Trophoblast cell (in vitro differentiated cells and primary cell): Measurements from ENCODE around the gene JMJD8.

Experiments
- DNase-seq, 2 donors: peaks; one replicate each; pipeline ENCODE4 v3.0.0-alpha.2; 2016
- H2AFZ ChIP-seq: 2 replicates; pipeline ENCODE4 v1.6.1; 2013; ENCODE audit warnings: low read length, moderate library complexity, mild to moderate bottlenecking; ENCODE audit not compliant: insufficient read depth, poor library complexity
- H2AK5ac ChIP-seq: 2 replicates; pipeline ENCODE4 v1.6.1; 2013; ENCODE audit warnings: mild to moderate bottlenecking, low read length
- H2BK120ac ChIP-seq: 2 replicates; pipeline ENCODE4 v1.6.1; 2013; ENCODE audit warnings: low read length, mild to moderate bottlenecking, moderate library complexity; ENCODE audit not compliant: insufficient read depth, poor library complexity
- H2BK12ac ChIP-seq: 2 replicates; pipeline ENCODE4 v1.6.1; 2013; ENCODE audit warnings: mild to moderate bottlenecking, low read length, moderate library complexity
- H2BK5ac ChIP-seq: 2 replicates; pipeline ENCODE4 v1.6.1; 2013; ENCODE audit warnings: low read length, low read depth, moderate library complexity, mild to moderate bottlenecking; ENCODE audit not compliant: poor library complexity
- H3K14ac ChIP-seq: 2 replicates; pipeline ENCODE4 v1.6.1; 2013; ENCODE audit warnings: mild to moderate bottlenecking, low read length
- H3K18ac ChIP-seq: 2 replicates; pipeline ENCODE4 v1.6.1; 2013; ENCODE audit warnings: mild to moderate bottlenecking, low read length
- H3K23ac ChIP-seq: 2 replicates; pipeline ENCODE4 v1.6.1; 2013; ENCODE audit warnings: low read length
- H3K27ac ChIP-seq: 2 replicates; pipeline ENCODE4 v1.5.1; 2013; ENCODE audit warnings: low read depth, mild to moderate bottlenecking, inconsistent platforms, low read length, moderate library complexity
- H3K27me3 ChIP-seq: 2 replicates; pipeline ENCODE4 v1.6.1; 2013; ENCODE audit warnings: inconsistent platforms, mild to moderate bottlenecking, low read length, moderate library complexity; ENCODE audit not compliant: insufficient read depth
- H3K36me3 ChIP-seq, 2 experiments: 1 replicate in 1 of 2; 2 replicates in 1 of 2; pipeline ENCODE4 v1.6.1; 2013; ENCODE audit warnings: low read length in 2 of 2, mild to moderate bottlenecking in 2 of 2, moderate library complexity in 1 of 2; ENCODE audit not compliant: insufficient read depth in 2 of 2, control insufficient read depth in 1 of 2
- H3K4ac ChIP-seq: 2 replicates; pipeline ENCODE4 v1.6.1; 2013; ENCODE audit warnings: low read depth, mild to moderate bottlenecking, low read length, moderate library complexity
- H3K4me1 ChIP-seq, 2 experiments: 1 replicate in 1 of 2; 2 replicates in 1 of 2; pipeline ENCODE4 v1.6.1; 2013; ENCODE audit warnings: low read length in 2 of 2, mild to moderate bottlenecking in 2 of 2, moderate library complexity in 1 of 2; ENCODE audit not compliant: insufficient read depth in 2 of 2, control insufficient read depth in 1 of 2
- H3K4me2 ChIP-seq: 2 replicates; pipeline ENCODE4 v1.6.1; 2013; ENCODE audit warnings: inconsistent platforms, mild to moderate bottlenecking, low read length, moderate library complexity
- H3K4me3 ChIP-seq: 2 replicates; pipeline ENCODE4 v1.5.1; 2013; ENCODE audit warnings: mild to moderate bottlenecking, low read depth, low read length, inconsistent platforms
- H3K79me1 ChIP-seq: one replicate; pipeline ENCODE4 v1.6.1; 2013; ENCODE audit warnings: low read length
- H3K79me2 ChIP-seq: 2 replicates; pipeline ENCODE4 v1.6.1; 2013; ENCODE audit warnings: low read length, mild to moderate bottlenecking; ENCODE audit not compliant: control insufficient read depth, insufficient read depth, poor library complexity
- H3K9ac ChIP-seq: 2 replicates; pipeline ENCODE4 v1.6.1; 2013; ENCODE audit warnings: mild to moderate bottlenecking, low read length
- H3K9me3 ChIP-seq: 2 replicates; pipeline ENCODE4 v1.6.1; 2013; ENCODE audit warnings: low read depth, mild to moderate bottlenecking, control low read depth, inconsistent platforms, low read length; ENCODE audit not compliant: insufficient read depth
- H4K12ac ChIP-seq: 2 replicates; pipeline ENCODE4 v1.6.1; 2013; ENCODE audit warnings: low read depth, mild to moderate bottlenecking, low read length, moderate library complexity
- H4K8ac ChIP-seq: 2 replicates; pipeline ENCODE4 v1.6.1; 2013; ENCODE audit warnings: low read depth, mild to moderate bottlenecking, low read length, moderate library complexity
- H4K91ac ChIP-seq: one replicate; pipeline ENCODE4 v1.6.1; 2013; ENCODE audit warnings: low read depth, mild to moderate bottlenecking, low read length, moderate library complexity
- WGBS: extraction: QIAGEN DNeasy Blood & Tissue Kit; methylation state at CpG from one replicate; pipeline ENCODE4 v1.1.7; 2013; ENCODE audit warnings: missing lambda C conversion rate; ENCODE audit not compliant: insufficient read length, insufficient coverage; ENCODE audit errors: extremely low coverage; 5-methylcytosine and 5-hydroxymethylcytosine counted together

Gene JMJD8

DNA sequence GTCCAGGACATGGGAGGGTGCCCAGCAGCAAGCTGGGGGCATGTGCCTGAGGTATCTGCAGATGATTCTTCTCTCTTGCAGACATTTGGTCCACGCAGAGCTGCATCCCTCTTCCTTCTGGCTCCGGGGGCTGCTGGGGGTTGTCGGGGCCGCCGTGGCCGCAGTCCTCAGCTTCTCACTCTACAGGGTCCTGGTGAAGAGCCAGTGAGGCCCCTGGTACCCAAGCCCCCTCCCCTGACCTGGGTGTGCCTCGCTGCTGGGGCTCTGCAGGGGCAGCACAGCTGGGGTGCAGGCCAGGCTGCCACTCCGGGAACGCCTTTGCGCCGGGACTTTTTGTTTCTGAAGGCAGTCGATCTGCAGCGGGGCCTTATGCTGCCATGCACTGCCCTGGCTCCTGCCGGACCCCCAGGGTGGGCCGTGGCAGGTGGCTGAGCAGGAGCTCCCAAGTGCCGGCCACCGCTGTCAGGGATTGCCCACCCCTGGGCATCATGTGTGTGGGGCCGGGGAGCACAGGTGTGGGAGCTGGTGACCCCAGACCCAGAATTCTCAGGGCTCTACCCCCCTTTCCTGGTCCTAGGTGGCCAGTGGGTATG, 10.6 kb downstream of the JMJD8 start:
- Histone ChIP-seq H3K23ac (no peak overlapping the region), H3K4me3 (no peak overlapping the region), H3K9me3 (peaks cover 2% of the 10 kb centered on the region), H4K91ac (no peak overlapping the region), H3K9ac (no peak overlapping the region), H3K14ac (no peak overlapping the region), H3K36me3 (peaks cover 54 to 56% of the 10 kb centered on the region in 2 experiments), H4K8ac (no peak overlapping the region), H3K27me3 (peaks cover 3% of the 10 kb centered on the region), H2BK5ac (no peak overlapping the region), H2BK12ac (no peak overlapping the region), H3K4me2 (no peak overlapping the region), H3K27ac (no peak overlapping the region), H2AFZ (no peak overlapping the region), H2AK5ac (no peak overlapping the region), H4K12ac (no peak overlapping the region), H3K79me1 (no peaks in the 10 kb centered on the region), H3K79me2 (peaks cover 3% of the 10 kb centered on the region), H2BK120ac (no peak overlapping the region), H3K4ac (no peak overlapping the region), H3K18ac (no peak overlapping the region), H3K4me1 (peaks cover 13 to 15% of the 10 kb centered on the region in 2 experiments)
- no peak for DNase-seq
- WGBS: no CpG with 5 or more reads among the region's 18 CpGs

DNA sequence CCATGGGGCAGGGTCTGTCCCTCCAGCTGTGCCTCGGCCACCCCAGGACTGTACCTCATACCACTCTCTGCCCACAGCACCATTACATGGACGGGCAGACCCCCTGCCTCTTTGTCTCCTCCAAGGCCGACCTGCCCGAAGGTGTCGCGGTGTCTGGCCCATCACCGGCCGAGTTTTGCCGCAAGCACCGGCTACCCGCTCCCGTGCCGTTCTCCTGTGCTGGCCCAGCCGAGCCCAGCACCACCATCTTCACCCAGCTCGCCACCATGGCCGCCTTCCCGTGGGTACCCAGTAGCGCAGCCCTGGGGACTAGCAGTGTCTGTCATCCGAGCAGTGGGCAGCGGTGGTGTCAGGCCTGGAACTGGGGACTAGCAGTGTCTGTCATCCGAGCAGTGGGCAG, 11.3 kb downstream of the JMJD8 start:
- Histone ChIP-seq H3K4me2 (no peak overlapping the region), H3K79me1 (peaks cover 5% of the 10 kb centered on the region), H3K9ac (no peak overlapping the region), H4K91ac (no peak overlapping the region), H4K12ac (no peak overlapping the region), H2AFZ (no peak overlapping the region), H3K36me3 (peaks cover 54 to 56% of the 10 kb centered on the region in 2 experiments), H2BK120ac (no peak overlapping the region), H3K27me3 (peaks cover 3% of the 10 kb centered on the region), H4K8ac (no peak overlapping the region), H3K18ac (no peak overlapping the region), H3K14ac (no peak overlapping the region), H3K4me3 (no peak overlapping the region), H3K23ac (no peak overlapping the region), H3K79me2 (peaks cover 8% of the 10 kb centered on the region), H2BK5ac (no peak overlapping the region), H3K4ac (no peak overlapping the region), H2AK5ac (no peak overlapping the region), H3K4me1 (peaks cover 13 to 15% of the 10 kb centered on the region in 2 experiments), H2BK12ac (no peak overlapping the region), H3K27ac (no peak overlapping the region), H3K9me3 (peaks cover 2% of the 10 kb centered on the region)
- no peak for DNase-seq
- no CpG with 5 or more reads among the region's 21 CpGs for WGBS

DNA sequence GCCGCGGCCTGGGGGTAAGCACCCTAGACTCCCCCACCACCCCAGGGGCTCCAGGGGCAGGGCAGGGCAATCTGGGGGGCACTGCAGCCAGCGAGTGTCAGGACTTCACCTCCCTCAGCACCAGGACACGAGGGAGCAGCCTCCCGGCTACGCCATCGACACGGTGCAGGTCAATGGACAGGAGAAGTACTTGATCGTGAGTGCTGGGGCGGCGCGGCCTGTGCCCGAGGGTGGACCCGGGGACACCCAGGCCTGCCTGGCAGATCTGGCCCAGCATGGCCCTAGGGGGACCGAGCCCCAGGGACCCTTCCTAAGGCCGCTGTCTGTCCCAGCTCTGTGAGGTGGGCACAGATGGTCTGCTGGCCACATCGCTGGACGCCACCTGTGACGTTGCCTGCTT, 11.8 kb downstream of the JMJD8 start:
- Histone ChIP-seq H3K9ac (no peak overlapping the region), H2AK5ac (no peak overlapping the region), H3K27ac (no peak overlapping the region), H2BK12ac (no peak overlapping the region), H2BK120ac (no peak overlapping the region), H3K4me1 (peaks cover 13 to 15% of the 10 kb centered on the region in 2 experiments), H2AFZ (no peak overlapping the region), H3K4me2 (no peak overlapping the region), H3K27me3 (peaks cover 3% of the 10 kb centered on the region), H3K36me3 (peaks cover 54 to 56% of the 10 kb centered on the region in 2 experiments), H4K8ac (no peak overlapping the region), H4K91ac (no peak overlapping the region), H4K12ac (no peak overlapping the region), H3K4ac (no peak overlapping the region), H3K4me3 (no peak overlapping the region), H3K9me3 (peaks cover 2% of the 10 kb centered on the region), H3K23ac (no peak overlapping the region), H2BK5ac (no peak overlapping the region), H3K79me1 (peaks cover 5% of the 10 kb centered on the region), H3K79me2 (peaks cover 8% of the 10 kb centered on the region), H3K14ac (no peak overlapping the region), H3K18ac (no peak overlapping the region)
- WGBS: no CpG with 5 or more reads among the region's 19 CpGs
- no peak for DNase-seq

DNA sequence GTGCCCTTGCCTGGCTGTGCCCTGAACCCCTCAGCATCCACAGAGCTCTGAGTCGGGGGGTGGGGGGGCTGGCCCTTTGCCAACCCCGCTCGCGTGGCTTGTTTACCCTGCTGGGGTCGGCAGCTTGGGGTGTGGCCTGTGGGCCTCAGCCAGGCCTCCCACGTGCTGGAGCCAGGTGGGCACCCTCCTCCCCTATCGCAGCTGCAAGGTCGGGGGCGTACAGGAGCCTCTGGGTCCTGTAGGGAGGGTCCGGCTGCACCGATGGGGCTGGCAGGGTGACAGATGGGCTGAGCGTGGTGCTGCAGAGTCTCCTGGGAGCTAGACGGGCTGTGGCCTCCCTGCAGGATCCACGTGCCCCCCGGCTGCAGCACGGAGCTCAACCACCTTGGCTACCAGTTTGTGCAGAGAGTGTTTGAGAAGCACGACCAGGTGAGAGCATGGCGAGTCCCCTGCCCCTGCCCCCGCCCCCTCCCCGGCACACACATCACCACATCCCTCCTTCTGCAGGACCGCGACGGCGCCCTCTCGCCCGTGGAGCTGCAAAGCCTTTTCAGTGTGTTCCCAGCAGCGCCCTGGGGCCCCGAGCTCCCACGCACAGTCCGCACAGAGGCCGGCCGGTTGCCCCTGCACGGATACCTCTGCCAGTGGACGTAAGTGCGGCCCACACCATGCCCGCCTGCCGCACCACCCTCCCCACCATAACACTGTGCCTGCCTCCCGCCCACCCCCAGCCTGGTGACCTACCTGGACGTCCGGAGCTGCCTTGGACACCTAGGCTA, 12.6 kb downstream of the JMJD8 start:
- no peak overlapping the region for H2BK5ac ChIP-seq
- no peak overlapping the region for H2BK12ac ChIP-seq
- H2AFZ ChIP-seq: no peak overlapping the region
- H3K9me3 ChIP-seq: peaks cover 2% of the 10 kb centered on the region
- DNase-seq: no peak
- no peak overlapping the region for H4K8ac ChIP-seq
- no peak overlapping the region for H3K14ac ChIP-seq
- H3K36me3 ChIP-seq: peaks cover 54 to 56% of the 10 kb centered on the region in 2 experiments
- peaks cover 13 to 15% of the 10 kb centered on the region in 2 experiments for H3K4me1 ChIP-seq
- H3K4me2 ChIP-seq: no peak overlapping the region
- H3K4me3 ChIP-seq: no peak overlapping the region
- H2BK120ac ChIP-seq: no peak overlapping the region
- H3K27me3 ChIP-seq: peaks cover 3% of the 10 kb centered on the region
- no peak overlapping the region for H3K27ac ChIP-seq
- H3K79me1 ChIP-seq: peaks cover 5% of the 10 kb centered on the region
- H4K91ac ChIP-seq: no peak overlapping the region
- no peak overlapping the region for H2AK5ac ChIP-seq
- no CpG with 5 or more reads among the region's 40 CpGs for WGBS
- peaks cover 8% of the 10 kb centered on the region for H3K79me2 ChIP-seq
- H3K9ac ChIP-seq: no peak overlapping the region
- H3K23ac ChIP-seq: no peak overlapping the region
- no peak overlapping the region for H3K18ac ChIP-seq
- no peak overlapping the region for H3K4ac ChIP-seq
- no peak overlapping the region for H4K12ac ChIP-seq
